GM21737 (cell line): ENCODE results near the gene LCN10.
"Not testable (repeated sequence)": the region's sequence is repeated elsewhere in the genome, so short reads cannot be mapped to it uniquely, and the experiment has no call there.

Experiments used
- ATAC-seq: cut with Tn5 transposase; IDR thresholded peaks from one replicate; pipeline ENCODE4 v1.9.1; 2021; ENCODE audit warnings: mild to moderate bottlenecking, moderate library complexity; ENCODE audit not compliant: unreplicated experiment

The LCN10 gene

DNA sequence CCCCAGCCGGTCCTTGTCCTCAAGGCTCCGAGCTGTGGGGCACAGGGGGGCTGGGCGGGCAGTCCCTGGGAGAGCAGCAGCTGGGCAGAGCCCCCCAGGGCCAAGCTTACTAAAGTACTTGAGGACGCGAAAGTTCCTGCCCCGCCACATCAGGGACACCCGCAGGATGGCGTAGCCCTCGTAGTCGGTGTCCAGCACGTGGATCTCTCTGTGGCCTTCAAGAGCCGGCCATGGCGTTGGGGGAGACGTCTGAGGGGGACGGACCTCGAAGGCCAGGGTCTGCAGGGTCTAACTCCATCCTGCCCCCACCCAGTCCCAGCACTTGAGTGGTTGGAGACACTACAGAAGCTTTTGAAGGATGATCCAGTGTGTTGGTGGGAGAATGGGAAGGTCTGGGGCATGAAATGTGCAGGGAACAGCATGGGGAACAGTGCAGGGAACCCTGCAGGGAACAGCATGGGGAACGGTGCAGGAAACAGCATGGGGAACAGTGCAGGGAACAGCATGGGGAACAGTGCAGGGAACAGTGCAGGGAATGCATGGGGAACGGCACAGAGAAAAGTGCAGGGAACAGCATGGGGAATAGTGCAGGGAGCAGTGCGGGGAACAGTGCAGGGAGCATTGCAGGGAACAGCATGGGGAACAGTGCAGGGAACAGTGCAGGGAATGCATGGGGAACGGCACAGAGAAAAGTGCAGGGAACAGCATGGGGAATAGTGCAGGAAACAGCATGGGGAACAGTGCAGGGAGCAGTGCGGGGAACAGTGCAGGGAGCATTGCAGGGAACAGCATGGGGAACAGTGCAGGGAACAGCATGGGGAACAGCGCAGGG is 12.8 kb upstream of the LCN10 start:
- not testable (repeated sequence) for ATAC-seq

DNA sequence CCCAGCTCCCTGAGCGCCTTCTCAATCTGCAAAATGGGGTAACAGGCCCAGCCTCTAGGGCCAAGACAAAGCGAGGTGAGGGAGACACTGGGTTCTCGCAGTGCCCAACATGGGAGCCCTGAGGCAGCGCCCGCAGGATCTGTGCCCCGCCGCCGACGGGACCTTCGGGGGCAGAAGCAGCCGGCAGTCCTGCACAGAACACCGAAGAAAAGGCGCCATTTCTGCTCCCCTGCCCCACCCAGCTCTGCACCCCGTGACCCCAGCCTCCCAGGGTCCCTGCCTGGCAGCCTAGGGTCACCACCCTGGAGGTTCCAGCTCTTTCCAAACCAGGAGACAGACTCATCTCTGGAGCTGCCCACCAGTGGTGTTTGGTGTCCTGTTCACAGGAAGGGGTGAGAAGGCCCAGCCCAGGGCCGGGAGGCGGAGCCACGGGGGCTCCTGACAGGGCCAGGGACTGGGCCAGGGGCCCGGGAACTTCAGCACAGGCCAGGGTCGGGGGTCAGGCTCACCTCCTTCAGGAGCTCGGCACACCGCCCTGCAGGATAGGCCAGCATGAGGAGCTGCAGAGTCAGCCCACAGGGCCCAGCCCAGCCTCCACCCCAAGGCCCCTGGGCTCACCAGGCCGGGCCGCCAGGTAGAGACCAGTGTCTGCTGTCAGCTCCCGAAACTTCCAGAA is 12.0 kb upstream of the LCN10 start:
- ATAC-seq: no peak

DNA sequence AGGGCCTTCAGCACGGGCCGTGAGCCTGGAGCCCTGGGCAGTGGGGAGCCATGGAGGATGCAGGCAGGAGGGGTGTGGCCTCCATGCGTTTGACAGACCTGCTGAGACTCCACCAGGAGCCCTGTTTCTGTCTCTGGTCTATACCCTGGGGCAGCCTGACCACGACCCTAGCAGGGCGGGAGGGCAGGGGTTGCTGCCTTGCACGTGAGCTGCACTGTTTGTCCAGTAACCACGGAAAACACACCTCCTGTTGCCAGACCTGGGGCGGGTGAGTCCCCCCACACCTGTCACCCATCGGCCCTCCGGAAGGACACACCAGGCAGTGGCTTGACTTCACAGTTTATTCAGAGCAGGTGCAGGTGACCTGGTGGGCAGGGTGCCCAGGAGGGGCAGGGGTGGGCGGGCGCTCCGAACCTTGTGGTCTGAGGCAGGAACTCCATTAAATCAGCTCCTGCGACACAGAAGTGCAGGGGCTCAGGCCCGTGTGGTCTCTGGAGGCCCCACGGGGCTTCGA is 11.4 kb upstream of the LCN10 start:
- no peak for ATAC-seq

DNA sequence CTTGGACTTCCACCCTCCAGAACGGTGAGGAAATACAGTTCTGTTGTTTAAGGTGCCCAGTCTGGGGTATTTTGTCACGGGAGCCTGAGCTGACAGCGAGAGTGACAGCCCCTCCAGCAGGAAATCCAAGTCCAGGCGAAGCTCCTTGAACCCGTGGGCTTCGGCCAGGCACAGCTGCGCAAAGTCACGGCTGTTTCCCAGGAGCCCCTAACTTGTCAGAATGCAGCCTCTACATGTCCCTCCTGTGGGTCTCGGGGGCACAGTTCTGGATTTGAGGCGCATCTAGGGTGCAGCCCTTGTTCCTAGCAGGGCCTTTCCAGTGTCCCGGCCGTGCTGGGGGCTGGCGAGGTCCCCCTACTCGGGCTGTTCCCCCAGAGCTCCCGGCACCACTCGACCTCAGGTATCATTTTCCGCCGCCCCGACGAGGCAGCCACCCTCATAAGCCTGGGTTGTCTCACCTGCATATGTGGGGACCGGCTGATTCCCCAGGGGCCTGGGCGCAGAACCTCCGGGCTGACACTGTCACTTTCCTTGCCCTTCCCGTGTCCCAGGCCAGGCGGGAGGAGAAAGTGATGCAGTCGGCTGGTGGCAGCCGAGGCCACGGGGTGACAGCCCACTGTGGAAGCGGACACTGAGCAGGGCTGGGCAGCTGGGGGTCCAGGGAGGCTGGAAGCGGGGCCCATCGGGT is 10.8 kb upstream of the LCN10 start:
- ATAC-seq: no peak

DNA sequence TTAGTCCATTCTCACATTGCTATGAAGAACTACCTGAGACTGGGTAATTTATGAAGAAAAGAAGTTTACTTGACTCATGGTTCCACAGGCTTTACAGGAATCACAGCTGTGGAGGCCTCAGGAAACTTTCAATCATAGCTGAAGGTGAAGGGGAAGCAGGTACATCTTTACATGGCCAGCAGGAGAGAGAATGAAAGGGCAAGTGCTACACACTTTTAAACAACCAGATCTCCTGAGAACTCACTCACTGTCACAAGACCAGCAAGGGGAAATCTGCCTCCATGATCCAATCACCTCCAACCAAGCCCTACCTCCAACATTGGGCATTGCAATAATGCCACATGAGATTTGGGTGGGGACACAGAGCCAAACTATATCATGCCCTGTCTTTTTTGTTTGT is 9.1 kb upstream of the LCN10 start:
- no peak for ATAC-seq

DNA sequence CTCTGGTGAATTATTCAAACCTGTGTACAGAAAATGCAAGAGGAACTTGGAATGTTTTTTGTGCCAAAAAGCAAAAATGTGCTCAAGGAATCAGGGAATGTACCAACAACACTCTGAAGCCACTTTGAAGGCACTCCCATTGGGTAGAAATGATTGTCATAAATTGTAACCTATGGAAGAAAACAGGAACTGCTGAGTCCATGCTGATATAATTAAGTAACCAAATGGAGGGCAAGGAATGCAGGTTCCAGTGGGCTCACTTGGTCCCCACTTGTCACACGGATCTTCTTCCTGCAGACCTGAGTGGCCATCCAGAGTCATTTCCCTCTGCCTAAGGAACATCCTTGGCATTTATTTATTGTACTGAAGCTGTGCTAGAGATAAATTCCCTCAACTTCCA is 8.5 kb upstream of the LCN10 start:
- no peak for ATAC-seq

DNA sequence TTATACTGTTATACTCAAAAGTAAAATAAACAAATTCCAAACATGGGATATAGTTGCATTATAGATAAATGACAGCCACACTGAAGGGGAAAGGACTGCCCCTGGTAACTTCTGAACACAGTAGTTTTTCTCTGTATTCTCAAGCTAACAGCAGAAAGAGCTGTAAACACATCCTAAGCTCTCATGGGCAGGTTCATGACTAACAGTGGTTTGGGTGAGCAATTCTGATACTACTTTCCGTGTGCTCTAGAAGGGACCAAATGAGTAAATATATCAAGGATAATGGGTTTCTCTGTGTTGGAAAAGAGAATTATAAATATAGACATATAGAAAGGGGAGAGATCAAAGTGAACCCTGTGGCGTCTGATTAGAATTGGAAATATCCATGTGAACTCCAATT is 7.8 kb upstream of the LCN10 start:
- ATAC-seq: no peak

DNA sequence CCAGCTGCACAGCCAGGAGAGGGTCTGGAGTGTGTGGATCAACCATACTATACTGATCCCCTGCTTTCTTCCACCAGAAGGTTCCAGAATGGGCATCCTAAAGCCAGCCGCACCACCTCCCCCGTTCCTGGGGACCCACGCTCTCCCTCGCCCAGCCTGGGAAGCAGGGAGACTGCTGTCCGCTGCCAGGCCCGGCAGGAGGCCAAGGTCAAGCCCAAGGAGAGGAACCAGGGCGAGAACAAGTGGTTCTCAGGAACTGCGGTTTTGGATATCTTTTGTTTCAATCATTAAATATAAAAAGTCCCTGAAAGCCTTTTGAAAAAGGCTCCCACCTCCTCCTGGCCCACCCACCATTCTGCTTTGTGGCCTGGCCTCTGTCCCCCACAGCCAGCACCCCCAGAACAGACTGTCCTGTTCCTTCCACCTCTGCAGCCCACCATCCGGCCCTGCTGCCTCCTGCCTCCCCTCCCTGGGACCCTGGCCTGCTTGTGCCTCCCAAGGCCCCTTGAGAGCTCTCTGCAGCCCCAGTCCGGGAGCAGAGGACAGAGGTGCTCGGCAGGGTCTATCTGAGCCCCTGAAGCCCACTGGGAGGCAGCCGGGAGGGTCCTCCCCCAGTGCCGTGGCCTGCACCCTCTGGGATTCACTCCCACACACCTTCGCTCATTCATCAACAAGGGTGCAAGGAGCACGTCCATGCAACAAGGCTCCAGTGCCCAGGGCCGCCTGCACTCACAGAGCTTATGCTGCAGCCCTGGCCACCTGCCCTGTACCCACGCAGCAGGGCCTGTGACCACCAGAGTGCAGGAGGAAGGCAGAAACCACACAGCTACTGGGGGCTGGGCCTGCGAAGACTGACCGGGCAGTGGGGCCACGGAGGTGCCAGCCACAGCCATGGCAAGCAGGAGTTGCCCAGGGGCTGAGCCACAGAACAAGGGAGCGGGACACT is 6.2 kb upstream of the LCN10 start:
- no peak for ATAC-seq

DNA sequence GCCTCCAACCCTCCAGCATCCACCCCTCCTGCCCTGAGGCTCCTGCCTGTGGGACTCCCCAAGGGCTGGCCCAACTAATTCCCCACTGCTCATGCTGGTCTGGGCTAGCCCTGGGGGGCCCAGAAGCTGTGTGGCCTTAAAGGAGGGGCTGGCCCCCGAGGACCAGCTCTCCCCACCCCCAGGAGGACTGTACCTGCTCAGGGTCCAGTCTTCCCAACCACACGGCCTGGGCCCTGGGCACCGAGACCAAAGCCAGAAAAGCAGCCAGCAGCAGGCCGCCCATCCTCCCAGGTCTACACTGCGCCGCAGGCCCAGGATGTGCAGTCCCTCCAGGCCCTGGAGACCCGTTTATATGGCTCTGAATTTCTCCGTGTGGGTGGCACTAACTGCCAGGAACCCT is 5.5 kb upstream of the LCN10 start, which contains the start of gene LCN6:
LCN6 (minus strand) TSS at position 325 of the 400 bp plus-strand sequence; CDS start at position 283, 42 bp downstream.
- no peak for ATAC-seq

DNA sequence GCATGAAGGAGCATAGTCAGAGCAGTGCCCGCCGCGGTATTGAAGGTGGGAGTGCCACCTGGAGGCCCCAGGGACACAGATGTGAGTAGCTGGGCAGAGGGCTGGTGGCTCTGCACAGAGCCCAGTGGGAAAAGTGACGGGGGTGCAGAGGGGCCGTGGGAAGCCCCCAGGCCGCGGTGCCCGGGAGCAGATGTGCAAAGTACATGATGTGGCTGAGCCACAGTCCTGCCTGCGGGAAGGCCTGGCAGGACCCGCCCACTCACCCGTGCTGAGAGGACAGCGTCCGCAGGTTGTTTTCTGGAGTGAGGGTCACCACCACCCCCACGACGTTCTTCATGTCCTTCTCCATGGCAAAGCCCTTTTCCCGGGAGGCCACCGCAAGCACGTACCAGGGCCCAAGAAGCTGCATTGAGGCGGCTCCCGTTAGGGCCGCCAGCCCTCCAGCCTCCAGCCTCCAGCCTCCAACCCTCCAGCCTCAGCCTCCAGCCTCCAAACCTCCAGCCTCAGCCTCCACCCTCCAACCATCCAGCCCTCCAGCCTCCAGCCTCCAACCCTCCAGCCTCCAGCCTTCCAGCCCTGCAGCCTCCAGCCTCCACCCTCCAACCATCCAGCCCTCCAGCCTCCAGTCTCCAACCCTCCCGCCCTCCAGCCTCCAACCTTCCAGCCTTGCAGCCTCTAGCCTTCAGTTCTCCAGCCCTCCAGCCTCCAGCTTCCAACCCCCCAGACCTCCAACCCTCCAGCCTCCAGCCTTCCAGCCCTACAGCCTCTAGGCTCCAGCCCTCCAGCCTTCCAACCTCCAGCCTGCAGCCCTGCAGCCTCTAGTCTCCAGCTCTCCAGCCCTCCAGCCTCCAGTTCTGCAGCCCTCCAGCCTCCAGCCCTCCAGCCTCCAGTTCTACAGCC is 4.7 kb upstream of the LCN10 start:
- no peak for ATAC-seq

DNA sequence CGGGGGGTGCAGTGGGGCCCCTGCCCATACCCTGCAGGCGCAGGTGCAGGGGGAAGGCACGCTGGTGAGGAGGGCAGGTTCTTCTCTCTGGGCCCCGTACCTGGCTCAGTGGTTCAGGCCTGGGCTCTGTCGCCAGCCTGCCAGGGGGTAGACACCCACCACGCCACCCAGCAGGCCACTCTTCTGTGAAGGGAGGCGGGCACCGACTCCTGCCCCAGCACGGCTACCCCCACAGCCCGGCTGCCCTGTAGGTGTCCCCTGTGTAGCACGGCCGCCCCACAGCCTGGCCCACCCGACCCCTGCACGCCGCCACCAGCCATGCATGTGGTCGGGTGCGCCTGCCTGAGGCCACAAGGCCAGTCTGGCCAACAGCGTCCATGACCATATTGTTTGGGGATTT is 3.9 kb upstream of the LCN10 start:
- ATAC-seq: no peak

DNA sequence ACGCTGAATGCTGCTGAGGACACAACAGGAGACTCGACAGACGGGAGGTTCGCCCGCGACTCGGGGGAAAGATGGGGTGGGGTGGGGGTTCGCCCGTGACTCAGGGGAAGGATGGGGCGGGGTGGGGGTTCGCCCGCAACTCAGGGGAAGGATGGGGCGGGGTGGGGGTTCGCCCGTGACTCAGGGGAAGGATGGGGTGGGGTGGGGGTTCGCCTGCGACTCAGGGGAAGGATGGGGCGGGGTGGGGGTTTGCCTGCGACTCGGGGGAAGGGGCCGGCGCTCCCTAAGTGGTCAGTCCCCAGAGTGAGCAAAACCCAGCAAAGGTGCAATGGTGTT is 3.4 kb upstream of the LCN10 start:
- ATAC-seq: no peak

DNA sequence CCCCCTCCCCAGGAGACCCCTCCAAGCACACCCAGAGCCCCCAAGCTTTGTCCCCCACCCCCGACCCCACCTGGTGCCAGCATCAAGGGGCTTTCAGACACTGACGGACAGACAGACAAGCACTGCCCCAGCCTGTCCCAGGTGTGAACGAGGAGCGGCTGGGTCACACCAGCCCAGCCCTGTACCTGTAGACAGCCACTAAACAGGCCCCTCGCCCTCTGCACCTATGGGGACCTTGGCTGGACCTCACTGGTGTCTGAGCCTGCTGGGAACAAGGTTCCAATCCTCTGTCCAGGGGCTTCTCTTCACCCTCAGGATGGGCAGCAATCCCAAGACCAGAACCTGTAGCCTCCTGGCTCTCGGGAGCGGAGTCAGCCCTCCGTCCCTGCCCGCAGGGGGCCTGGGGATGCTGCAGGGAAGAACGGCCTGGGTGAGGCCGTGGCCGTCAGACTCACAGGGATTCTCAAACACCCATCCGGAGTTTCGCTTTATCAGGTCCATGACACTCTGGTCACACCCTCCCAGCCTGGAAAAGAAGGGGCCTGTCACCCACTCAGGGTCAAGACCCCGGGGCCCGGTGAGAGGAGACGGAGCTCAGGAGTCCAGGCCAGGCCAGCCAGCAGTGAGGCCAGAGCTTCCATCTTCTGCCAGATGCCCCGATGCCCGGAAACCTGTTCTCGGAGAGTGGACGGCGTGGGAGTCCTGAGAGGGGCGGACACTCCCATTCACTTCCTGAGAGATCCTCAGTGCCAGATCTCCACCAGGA is 2.8 kb upstream of the LCN10 start:
- ATAC-seq: no peak

DNA sequence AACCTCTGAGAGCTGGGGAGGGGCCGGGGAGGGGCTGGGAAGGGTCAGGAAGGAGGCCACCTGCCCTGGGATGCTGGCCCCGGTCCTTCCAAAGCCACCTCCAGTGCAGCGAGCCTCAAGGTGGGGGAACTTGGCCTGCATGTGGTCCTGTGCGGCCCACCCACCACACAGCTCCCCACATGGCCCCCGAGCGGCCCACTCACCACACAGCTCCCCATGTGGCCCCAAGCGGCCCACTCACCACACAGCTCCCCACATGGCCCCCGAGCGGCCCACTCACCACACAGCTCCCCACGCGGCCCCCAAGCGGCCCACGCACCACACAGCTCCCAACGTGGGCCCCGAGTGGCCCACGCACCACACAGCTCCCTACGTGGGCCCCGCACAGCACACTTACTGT is 2.0 kb upstream of the LCN10 start:
- ATAC-seq: no peak

DNA sequence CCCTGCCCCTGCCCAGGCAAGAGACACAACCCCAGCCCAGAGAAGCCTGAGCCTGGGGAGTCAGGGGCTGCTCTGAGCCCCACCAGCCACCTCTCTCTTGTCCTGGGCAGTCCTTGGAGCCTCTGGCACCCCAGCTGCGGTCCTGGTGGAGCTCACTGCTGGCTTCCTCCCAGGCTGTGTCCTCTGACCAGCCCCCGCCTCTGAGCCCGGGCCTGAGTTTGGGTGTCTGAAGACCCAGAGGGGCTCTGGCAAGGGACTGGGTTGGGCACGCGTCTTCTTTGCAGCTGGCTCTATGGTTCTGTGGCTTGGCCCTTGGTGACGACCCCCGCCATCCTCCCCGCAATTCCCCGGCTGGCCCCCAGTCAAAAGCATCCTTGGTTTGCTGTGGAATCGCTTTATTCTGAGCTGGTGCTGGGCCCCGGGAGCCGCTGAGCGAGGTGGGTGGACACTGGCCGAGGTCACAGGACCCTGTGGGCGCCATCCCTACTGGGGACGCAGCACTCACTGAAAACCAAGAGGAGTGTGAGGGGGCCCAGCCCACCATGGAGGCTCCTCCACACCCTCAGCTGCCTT is 985 bp upstream of the LCN10 start:
- ATAC-seq: no peak

DNA sequence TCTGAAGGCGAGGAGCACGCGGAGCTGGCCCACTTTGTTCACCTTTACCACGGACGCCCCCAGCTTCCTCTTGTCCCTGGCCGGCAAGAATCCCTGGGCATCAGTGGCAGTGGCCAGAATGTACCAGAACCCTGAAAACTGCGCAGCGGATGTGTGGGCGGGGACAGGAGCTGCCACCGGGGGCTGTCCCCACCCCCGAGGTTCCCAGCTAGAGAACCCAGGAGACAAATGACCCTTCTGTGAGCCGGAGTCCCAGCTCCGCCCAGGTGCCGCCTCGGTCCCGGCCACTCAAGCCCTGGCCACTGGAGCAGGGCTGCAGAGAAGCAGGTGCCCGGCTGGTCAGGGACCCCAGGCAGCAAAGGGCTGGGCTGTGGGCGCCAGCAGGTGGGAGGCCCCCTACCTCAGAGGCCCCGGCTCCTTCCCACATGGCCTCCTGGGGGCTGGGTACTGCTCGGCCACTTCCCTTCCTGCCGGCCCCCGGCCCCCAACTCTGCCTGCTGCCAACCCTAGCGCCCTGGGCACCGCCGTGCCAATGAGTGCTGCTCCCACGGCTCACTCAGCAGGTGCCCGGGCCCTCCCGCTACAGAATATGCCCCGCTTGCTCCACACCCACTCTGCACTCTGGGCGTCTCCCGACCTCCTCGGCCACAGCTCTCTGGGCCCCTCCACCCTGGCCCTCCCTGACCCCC is 713 bp downstream of the LCN10 start:
- no peak for ATAC-seq

DNA sequence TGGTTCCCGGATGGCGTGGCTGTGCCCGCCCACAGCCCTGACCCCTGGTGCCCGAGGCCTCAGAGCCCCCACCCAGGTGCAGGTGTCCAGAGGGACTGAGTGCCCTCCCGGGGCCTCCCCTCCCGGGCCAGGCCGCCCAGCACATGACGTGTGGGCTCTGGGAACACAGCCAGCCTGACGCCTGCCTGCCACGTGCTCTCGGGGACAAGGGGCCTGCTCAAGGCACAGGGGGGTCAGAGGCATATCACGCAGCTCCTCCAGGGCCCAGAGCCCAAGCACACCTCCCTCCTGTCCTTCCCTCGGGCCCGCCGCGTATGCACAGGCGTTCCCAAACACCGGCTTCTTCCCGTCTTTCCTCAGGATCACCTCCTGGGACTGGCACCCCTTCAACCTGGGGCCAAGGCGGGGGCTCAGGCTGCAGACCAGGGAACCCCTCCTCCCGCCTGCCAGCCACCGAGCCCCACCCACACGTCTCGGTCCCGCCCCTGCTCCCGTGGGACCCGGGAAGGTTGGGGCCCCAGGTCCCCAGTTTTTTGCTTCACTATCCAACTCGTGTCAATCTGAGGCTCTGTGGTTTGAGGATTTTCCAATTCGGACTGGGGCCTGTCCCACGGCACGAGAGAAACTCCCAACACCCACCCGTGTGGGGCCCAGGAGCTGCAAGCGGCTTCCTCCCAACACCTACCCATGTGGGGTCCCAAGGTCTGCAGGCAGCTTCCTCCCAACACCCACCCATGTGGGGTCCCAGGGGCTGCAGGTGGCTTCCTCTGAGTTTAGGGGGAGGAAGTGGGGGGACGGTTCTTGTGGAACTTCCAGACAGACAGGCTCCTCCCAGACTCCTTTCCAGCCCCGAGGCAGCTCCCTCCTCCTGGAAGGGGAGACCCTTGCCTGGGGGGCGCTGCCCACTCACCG is 1.5 kb downstream of the LCN10 start:
- ATAC-seq: no peak
